Skeletal muscle tissue (tissue), 4 donors: ENCODE measurements around the gene ADORA2B. TPM values are rescaled to one million over a fixed set of nuclear protein-coding genes. Genes with fewer than 3 reads are reported as not detected.
"Not testable (repeated sequence)": the region's sequence is repeated elsewhere in the genome, so short reads cannot be mapped to it uniquely, and the experiment has no call there.

Source experiments
- H3K27ac ChIP-seq: one replicate; pipeline ENCODE4 v1.7.0; 2013; ENCODE audit warnings: mild to moderate bottlenecking, low read depth, low read length, inconsistent platforms
- H3K27me3 ChIP-seq, 3 donors: one replicate each; pipeline ENCODE4 v1.7.0; 2013; ENCODE audit warnings: low read length in 3 of 3; ENCODE audit not compliant: control insufficient read depth in 3 of 3, insufficient read depth in 3 of 3
- H3K36me3 ChIP-seq, 3 donors: one replicate each; pipeline ENCODE4 v1.7.0; 2013; ENCODE audit warnings: low read length in 3 of 3; ENCODE audit not compliant: control insufficient read depth in 3 of 3, insufficient read depth in 3 of 3
- H3K4me1 ChIP-seq, 3 donors: one replicate each; pipeline ENCODE4 v1.7.0; 2013; ENCODE audit warnings: low read length in 3 of 3, mild to moderate bottlenecking in 3 of 3; ENCODE audit not compliant: control insufficient read depth in 3 of 3, insufficient read depth in 3 of 3
- H3K4me3 ChIP-seq, 3 donors: one replicate each; pipeline ENCODE4 v1.7.0; 2013; ENCODE audit warnings: low read length in 3 of 3
- H3K9ac ChIP-seq, 3 donors: one replicate each; pipeline ENCODE4 v1.7.0; 2013; ENCODE audit warnings: low read length in 3 of 3, mild to moderate bottlenecking in 3 of 3, moderate library complexity in 2 of 3, low read depth in 1 of 3
- H3K9me3 ChIP-seq, 3 donors: one replicate each; pipeline ENCODE4 v1.7.0; 2013; ENCODE audit warnings: low read length in 3 of 3; ENCODE audit not compliant: control insufficient read depth in 3 of 3
- total RNA-seq: library from RNA; depleted of rRNA; stranded (reverse); fragments of >200 nt; gene quantifications from one replicate; pipeline ENCODE4 v1.2.3, GENCODE V29; 2014
- donor health status: Osteomylitis.

Gene ADORA2B
- total RNA-seq, 1 donor from 2014 or later: 3.1 TPM

DNA sequence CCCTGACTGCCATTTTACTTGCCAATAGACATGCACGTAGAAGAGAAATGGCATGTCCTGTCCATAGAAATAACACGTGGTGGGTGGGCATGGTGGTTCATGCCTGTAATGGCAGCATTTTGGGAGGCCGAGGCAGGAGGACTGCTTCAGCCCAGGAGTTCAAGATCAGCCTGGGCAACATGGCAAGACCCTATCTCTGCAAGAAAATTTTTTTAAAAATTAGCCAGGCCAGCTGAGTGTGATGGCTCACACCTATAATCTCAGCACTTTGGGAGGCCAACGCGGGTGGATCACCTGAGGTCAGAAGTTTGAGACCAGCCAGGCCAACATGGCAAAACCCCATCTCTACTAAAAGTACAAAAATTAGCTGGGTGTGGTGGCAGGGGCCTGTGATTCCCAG, 33.2 kb upstream of the ADORA2B start:
- not testable (repeated sequence) for H3K27me3 ChIP-seq, H3K9ac ChIP-seq, H3K4me1 ChIP-seq, H3K27ac ChIP-seq, H3K9me3 ChIP-seq, H3K4me3 ChIP-seq, H3K36me3 ChIP-seq

DNA sequence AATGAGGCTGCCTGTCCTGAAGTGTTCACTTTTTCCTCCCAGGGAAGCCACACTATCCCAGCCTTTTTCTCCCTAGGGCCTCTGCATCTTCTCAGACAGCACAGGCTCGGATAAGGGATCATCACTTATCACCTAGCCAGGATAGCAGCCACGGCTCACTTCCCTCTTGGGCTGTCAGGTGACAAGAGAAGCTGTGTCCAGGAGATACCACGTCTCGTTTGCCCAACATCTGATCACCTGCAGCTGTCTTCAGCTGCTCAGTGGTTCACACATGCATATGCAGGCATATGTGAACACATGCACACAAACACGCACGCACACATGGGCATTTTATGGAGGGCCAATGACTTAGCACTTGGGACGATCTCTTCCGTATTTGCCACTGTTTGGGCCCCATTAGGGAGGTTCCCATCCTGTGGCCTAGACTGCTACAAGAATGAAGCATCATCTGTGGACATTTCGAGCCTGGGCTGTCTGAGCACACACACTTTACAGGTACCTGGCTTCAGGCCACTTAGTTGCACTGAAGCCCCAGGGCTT, 32.4 kb upstream of the ADORA2B start:
- Histone ChIP-seq H3K4me3 (no peak overlapping the region), H3K9me3 (no peaks in the 10 kb centered on the region), H3K27me3 (peaks cover 8 to 13% (median 9%) of the 10 kb centered on the region in 3 donors), H3K4me1 (peaks cover 0 to 8% (median 3%) of the 10 kb centered on the region in 3 donors), H3K9ac (no peak overlapping the region), H3K36me3 (no peaks in the 10 kb centered on the region), H3K27ac (no peak overlapping the region)

DNA sequence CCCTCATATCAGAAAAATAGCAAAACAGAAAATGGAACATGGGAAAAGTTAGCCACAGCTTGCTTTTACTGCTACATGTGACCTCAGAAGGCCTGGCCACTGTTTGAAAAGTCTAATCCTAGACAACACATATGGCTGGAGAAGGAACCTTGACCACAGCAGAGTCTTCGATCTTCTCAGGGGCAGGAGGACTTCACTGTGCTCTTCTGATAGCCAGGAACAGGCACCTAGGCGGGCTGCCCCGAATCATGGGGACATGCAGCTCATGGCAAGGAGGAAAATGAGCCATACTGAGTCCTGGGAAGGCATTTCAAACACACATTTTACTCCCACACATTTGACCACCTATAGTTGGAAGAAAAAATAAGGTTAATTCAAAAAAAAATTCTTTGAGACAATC, 31.1 kb upstream of the ADORA2B start:
- Histone ChIP-seq H3K9ac (no peak overlapping the region), H3K4me3 (no peak overlapping the region), H3K27ac (no peak overlapping the region), H3K36me3 (no peaks in the 10 kb centered on the region), H3K27me3 (peaks cover 12 to 18% (median 14%) of the 10 kb centered on the region in 3 donors), H3K9me3 (no peaks in the 10 kb centered on the region), H3K4me1 (peaks cover 0 to 10% (median 3%) of the 10 kb centered on the region in 3 donors)

DNA sequence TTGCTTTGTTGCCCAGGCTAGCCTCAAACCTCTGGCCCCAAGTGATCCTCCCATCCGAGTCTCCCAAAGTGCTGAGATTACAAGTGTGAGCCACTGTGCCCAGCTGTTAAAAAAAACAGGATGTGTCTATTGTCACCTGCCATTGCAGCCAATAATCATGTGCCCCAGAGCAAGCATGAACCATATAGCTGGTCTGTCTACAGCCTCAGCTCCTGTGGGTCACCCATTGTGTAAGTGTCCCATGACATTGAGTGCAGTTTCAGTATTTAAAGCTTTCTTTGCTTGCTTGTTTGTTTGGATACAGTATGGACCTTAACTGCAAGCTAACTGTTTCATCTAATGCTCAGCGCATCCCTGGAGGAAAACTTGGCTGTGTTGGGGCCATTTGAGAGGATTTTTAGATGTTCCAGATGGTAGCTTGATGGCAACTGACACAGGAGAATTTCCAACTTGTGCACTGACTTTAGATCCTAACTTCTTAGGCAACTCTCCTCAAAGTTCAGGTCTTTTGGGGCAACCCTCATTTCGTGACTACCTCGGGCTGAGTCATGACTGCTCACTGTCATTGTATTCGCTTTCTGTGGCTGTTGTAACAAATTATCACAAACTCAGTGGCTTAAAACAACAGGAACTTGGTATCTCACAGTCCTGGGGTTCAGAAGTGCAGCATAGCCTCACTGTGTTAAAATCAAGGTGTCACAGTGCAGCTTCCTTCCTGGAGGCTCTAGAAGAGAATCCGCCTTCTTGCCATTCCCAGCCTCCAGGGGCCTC, 30.3 kb upstream of the ADORA2B start:
- no peak overlapping the region for H3K9ac ChIP-seq
- H3K4me3 ChIP-seq: no peak overlapping the region
- peaks cover 0 to 10% (median 3%) of the 10 kb centered on the region in 3 donors for H3K4me1 ChIP-seq
- peaks cover 12 to 21% (median 14%) of the 10 kb centered on the region in 3 donors for H3K27me3 ChIP-seq
- H3K36me3 ChIP-seq: no peaks in the 10 kb centered on the region
- H3K9me3 ChIP-seq: no peaks in the 10 kb centered on the region
- no peak overlapping the region for H3K27ac ChIP-seq

DNA sequence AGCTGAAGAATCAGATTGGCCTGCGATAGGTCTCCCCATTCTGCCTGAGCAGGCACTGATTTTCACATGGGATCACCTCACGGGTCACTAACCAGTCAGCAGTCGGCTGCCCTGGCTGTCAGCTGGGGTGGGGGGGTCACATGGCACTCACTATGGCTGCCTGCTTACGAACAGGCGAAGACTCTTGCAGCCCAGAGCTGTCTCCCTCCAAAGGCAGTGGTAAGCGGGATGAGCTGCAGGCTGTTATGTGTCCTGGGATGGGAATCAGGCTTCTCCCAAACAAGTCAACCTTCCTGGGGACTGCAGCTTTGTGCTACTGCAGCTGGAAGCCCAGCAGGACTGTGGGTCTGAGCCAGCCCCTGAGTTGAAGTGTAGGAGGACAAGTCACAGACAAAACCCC, 29.0 kb upstream of the ADORA2B start:
- Histone ChIP-seq H3K27ac (no peak overlapping the region), H3K9ac (no peak overlapping the region), H3K9me3 (no peaks in the 10 kb centered on the region), H3K4me3 (no peak overlapping the region), H3K36me3 (no peaks in the 10 kb centered on the region), H3K27me3 (peaks cover 12 to 22% (median 14%) of the 10 kb centered on the region in 3 donors), H3K4me1 (peaks cover 0 to 7% (median 3%) of the 10 kb centered on the region in 3 donors)

DNA sequence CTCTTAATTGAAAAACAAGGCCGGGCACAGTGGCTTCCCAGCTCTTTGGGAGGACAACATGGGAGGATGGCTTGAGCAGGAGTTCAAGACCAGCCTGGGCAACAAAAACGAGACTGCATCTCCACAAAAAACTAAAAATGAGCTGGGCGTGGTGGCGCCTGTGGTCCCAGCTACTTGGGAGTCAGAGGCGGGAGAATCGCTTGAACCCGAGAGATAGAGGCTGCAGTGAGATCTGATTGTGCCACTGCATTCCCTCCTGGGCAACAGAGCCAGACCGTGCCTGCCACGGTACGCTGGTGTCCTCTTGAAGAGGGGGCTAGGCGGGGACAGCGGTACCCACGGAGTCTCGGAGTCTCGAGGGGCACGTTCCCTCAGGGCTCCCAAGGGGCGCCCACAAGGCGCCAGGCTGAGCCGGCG, 27.9 kb upstream of the ADORA2B start:
- Histone ChIP-seq H3K4me3 (no peak overlapping the region), H3K9ac (no peak overlapping the region), H3K27ac (no peak overlapping the region), H3K27me3 (peaks cover 12 to 22% (median 14%) of the 10 kb centered on the region in 3 donors), H3K36me3 (no peaks in the 10 kb centered on the region), H3K4me1 (peaks cover 0 to 7% (median 3%) of the 10 kb centered on the region in 3 donors), H3K9me3 (peaks cover 0 to 4% (median 0%) of the 10 kb centered on the region in 3 donors)

DNA sequence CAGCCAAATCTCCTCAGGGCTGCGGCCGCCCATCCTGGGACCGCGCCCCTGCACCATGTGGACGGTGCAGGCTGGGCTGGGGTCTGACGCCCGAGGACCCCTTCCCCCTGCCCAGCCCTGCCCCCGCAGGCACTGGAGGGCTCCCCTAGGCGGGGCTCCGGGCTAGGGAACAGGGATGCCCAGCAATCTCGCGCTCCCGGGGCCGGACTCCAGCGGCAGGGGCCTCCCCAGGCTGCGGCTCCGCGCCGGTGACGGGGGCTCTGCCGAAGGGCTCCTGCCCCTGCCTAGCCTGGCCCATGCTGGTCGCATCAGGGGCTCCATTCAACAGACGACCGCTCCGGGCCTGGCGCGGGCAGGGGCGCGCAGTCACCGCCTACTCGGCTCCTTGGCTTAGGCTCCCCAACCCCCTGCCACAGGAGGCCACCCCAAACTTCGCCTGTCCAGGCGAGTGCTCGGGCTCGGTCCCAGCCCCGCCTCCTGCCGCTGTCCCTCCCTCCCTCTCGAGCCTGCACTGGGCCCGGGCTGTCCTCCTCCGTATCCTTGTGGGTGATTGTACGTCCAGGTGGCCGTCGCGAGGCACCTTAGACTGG, 27.4 kb upstream of the ADORA2B start:
- H3K4me3 ChIP-seq: no peak overlapping the region
- no peaks in the 10 kb centered on the region for H3K36me3 ChIP-seq
- no peak overlapping the region for H3K27ac ChIP-seq
- H3K9ac ChIP-seq: no peak overlapping the region
- peaks cover 0 to 7% (median 3%) of the 10 kb centered on the region in 3 donors for H3K4me1 ChIP-seq
- H3K27me3 ChIP-seq: peaks cover 12 to 22% (median 14%) of the 10 kb centered on the region in 3 donors
- H3K9me3 ChIP-seq: peaks cover 0 to 4% (median 0%) of the 10 kb centered on the region in 3 donors

DNA sequence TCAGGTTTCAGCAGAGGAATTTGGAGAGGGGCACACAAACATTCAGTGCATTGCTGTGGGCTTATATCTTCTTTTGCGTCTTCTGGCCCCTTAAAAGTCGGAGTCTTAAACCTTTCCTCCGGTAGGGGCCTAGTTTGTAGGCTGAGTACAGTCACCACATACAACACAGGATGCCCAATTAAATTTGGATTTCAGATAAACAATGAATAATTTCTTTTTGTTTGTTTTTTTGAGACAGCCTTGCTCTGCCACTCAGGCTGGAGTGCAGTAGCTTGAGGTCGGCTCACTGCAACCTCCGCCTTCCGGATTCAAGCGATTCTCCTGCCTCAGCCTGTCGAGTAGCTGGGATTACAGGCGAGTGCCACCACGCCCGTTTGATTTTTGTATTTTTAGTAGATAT, 26.7 kb upstream of the ADORA2B start:
- Histone ChIP-seq H3K36me3 (no peaks in the 10 kb centered on the region), H3K9me3 (peaks cover 0 to 4% (median 0%) of the 10 kb centered on the region in 3 donors), H3K9ac (no peak overlapping the region)

DNA sequence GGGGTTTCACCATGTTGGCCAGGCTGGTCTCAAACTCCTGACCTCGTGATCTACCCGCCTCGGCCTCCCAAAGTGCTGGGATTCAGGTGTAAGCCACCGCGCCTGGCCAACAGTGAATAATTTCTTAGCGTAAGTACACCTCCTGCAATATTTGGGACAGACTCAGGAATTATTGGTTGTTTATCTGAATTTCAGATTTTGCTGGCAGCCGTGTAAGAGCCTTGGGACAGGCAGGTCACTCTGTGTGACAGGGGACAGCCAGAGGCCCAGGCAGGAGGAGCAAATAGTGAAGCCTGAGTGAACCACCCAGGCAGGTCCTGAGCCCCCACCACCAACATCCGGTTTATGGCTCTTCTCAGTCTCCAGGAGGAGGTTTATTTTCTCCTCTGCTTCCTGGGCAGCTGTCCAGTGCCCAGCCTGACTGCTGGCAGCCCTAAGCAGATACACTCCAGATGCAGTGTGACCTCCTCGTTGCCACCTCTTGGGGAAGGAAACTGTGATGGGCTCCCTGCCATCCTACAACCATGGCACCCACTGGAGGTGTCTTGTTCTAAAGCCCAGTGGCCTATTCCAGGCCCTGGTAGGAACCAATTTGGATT, 26.2 kb upstream of the ADORA2B start:
- Histone ChIP-seq H3K27me3 (peaks cover 12 to 22% (median 14%) of the 10 kb centered on the region in 3 donors), H3K36me3 (no peaks in the 10 kb centered on the region), H3K27ac (no peak overlapping the region), H3K9ac (no peak overlapping the region), H3K4me3 (no peak overlapping the region), H3K4me1 (peaks cover 0 to 7% (median 3%) of the 10 kb centered on the region in 3 donors), H3K9me3 (peaks cover 0 to 4% (median 0%) of the 10 kb centered on the region in 3 donors)

More for the DNA sequence above, 26.7 kb upstream of the ADORA2B start:
- Histone ChIP-seq H3K27ac (no peak overlapping the region), H3K4me1 (peaks cover 0 to 7% (median 3%) of the 10 kb centered on the region in 3 donors), H3K27me3 (peaks cover 12 to 22% (median 14%) of the 10 kb centered on the region in 3 donors), H3K4me3 (no peak overlapping the region)
